Stimulated activated naive CD4-positive, alpha-beta T cell (primary cell): ENCODE measurements around the gene SELENOV.

Experiments
- DNase-seq, 6 experiments: peaks; one replicate each; lab custom pipeline; 2025; lab: John Stamatoyannopoulos, UW

Gene SELENOV

DNA sequence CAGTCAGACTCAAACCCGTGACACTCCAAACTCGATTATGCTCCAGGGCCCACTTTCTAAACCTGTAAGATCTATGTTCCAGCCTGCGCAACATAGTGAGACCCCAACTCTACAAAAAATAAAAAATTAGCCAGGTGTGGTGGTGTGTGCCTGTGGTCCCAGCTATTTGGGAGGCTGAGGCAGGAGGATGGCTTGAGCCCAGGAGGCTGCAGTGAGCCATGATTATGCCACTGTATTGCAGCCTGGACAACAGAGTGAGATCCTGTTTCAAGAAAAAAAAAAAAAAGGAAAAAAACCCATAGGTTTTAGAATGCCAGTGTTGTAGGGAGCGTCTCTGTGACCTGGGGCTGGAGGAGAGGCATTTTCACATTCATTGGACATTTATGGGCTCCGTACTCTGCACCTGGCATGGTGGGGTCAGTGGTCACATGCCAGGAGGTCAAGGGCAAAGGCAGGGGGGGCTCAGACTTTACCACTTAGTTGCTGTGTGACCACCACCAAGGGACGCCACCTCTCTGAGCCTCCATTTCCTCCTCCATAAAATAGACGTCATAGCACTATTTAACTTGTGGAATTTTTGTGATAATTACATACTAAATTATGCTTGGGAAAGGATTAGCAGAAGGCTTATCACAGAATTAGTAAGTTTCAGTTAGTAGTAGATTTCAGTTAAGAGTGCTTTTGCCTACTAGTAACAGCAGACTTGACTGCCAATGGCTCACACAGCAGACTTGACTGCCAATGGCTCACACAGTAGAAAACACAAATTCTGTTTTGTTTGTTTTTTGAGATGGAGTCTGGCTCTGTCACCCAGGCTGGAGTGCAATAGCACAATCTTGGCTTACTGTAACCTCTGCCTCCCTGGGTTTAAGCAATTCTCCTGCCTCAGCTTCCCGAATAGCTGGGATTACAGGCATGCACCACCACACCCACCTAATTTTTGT lies 5.9 kb downstream of the SELENOV start:
- DNase-seq: no peak

DNA sequence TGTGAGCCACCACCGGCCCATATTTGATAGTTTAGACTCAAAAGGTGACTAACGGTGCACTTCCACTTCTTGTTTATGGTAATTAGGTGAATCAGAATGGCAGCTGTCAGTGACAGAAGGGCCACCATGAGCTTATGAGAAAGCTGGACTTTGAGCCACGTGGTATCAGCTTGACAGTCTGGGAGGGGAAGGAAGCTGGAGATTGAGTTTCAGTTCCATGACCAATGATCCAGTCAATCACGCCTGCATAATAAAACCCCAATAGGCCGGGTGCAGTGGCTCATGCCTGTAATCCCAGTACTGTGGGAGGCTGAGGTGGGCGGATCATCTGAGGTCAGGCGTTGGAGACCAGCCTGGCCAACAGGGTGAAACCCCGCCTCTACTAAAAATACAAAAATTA lies 9.6 kb downstream of the SELENOV start:
- no peak for DNase-seq

DNA sequence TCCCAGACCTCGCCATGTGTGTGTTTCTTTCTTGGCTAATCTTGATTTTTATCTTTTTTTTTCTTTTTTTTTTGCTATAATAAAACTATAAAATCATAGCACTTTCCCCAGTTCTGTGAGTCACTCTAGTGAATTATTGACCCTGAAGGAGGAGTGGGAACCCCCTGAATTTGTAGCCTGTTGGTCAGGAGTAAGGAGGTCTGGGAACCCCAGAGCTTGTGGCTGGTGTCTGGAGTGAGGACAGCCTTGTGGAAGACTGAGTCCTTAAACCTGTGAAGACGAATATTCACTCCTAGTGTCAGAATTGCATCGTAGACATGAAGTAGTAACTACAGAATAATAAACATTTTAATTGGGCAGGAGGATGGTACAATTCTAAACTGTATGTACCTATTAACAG lies 10.3 kb downstream of the SELENOV start:
- DNase-seq: no peak

DNA sequence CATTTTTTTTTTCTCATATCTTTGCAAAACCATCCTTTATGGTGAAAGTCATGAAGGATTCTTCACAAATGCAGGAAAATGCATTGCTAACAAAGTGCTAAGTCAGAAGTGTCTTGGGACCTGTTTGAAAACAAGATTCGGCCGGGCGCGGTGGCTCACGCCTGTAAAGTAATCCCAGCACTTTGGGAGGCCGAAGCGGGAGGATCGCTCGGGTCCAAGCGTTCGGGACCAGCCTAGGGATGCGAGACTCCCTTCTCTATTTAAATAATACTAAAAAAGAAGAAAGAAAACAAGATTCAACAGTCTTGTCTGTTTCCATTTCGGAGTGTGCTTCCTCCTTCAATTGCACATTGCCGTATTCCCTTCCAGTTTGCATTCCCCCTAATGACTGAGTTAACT lies 16.9 kb downstream of the SELENOV start:
- DNase-seq: no peak

DNA sequence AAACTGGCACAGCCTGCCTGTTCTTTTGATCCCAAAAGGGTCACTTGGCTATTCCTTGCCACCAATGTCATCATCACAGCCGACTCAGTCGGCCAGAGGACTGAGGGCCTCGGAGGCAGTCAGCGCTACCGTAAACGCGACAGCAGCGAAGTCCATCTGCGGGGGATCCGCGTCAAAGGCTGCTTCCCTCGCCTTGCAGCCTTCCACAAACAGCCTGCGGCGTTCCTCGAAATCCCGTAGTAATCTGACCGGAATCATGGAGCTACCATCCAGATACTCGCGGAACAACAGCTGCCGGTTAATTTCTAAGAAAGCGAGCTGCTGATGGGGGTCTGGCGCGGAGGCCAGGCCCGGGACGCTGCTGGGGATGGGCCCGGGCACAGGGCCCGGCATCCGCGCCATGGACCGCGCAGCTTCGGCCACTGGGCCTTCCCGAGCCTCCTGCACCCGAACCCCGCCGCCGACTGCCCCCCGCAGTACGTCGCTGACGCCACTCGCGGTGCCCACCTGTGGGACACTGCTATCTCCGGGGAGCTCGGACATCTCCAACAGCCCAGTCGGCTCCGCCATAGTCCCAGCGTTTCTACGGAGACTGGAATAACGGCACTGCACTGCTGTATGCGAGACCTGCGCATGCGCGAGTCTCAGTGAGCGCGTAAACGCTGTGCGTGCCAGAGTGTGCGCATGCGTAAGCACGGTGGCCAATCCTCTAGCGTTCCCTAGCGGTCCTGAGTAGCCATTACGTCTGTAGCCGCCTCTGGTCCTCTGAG lies 17.5 kb downstream of the SELENOV start, which contains the start of gene EID2B:
TSS of gene EID2B (minus strand) at position 620 of the 770 bp plus-strand sequence. CDS start at position 570, 50 bp downstream.
- DNase-seq: peak; percentile 81 to 96 (median 92)

DNA sequence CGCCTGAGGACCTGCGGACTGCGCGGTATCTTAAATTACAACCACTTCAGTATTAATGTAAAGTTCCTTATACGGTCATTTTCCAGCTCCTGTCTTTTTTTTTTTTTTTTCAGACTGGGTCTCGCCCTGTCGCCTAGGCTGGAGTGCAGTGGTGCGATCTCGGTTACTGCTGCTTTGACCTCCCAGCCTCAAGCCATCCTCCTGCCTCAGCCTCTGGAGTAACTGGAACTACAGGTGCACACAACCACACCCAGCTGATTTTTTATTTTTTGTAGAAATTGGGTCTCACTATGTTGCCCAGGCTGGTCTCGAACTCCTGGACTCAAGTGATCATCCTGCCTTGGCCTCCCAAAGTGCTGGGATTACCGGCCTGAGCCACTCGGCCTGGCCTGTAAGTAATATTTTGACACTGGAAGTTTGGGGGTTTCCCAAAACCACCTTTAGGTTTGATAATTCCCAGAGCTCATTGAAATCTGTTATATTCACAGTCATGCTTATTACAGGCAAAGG lies 18.1 kb downstream of the SELENOV start:
- no peak for DNase-seq

DNA sequence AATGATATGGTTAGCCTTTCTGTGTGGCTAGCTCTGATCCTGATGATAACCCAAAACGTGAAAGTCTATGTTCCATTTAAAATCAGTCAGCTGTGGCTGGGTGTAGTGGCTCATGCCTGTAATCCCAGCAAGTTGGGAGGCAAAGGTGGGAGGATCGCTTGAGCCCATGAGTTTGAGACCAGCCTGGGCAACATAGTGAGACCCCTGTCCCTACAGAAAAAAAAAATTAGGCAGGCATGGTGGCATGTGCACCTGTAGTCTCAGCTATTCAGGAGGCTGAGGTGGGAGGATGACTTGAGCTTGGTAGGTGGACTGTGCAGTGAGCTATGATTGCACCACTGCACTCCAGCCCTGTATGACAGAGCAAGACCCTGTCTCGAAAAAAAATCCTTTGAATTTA lies 18.9 kb downstream of the SELENOV start:
- DNase-seq: no peak

DNA sequence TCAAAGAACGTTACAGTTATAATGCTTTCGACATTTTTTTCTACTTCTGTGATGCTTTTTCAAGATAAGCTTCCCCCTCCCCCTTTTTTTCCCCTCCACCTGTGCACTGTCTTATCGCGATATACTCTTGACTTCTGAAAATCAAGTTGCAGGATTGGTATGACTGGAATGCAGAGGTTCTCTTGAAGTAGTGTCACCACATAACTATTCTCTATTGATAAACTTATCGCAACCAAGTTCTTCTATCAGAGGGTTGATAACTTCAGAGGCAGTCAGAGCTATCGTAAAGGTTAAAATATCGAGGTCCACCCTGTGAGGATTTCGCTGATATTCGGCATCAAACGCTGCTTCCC lies 24.2 kb downstream of the SELENOV start:
- DNase-seq: no peak

DNA sequence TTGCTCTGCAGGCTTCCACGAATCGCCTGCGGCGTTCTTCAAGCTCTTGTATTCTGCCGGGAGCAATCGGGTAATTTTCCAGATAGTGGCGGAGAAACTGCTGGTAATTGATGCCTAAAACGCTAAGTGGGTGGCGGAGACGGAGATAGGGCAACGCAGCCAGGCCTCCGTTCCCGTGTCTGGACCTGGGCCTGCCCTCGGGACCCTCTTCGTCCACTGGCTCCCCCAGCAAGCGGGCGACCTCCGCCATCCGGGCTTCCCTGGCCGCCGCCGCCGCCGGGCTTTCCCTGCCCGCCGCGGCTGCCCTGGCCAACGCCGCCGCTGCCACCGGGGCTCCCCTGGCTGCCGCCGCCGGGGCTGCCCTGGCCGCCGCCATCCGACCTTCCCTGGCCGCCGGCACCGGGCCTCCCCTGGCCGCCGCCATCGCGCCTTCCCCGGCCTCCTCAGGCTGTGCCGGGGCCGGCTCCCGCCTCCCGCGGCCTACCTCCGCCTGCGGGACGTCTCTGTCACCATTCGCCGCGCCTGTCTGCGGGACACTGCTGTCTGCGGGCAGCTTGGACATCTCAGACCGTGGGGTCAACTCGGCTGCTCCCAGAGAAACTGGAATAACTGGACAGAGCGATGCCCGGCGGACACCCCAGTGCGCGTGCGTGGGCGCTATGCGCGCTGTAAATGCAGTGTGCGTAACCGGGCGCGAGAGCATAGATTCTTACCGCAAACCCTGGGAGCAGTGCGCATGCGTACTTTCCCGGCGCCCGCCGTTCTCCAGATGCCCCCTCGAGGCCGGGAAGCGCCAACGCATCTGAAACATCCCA lies 24.8 kb downstream of the SELENOV start, which contains the start of gene EID2:
TSS of gene EID2 (minus strand) at position 644 of the 815 bp plus-strand sequence. CDS start at position 562, 82 bp downstream.
- DNase-seq: peak; percentile 85 to 96 (median 91)

DNA sequence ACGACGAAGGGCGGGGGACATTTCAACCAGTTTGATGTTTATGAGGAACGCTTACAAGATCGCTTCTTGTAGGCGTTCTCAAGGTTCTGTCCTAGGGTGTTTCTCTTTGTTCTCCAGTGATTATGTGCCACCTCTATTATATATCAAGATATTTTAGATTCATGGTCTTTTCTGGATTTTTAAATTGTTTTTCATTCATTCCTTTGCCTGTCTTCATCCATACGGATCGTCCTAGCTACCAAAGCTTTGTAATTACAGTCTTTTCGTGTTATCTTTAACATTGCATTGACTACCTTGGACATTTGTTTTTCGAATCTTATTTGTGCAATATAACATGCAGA lies 25.4 kb downstream of the SELENOV start:
- DNase-seq: no peak

DNA sequence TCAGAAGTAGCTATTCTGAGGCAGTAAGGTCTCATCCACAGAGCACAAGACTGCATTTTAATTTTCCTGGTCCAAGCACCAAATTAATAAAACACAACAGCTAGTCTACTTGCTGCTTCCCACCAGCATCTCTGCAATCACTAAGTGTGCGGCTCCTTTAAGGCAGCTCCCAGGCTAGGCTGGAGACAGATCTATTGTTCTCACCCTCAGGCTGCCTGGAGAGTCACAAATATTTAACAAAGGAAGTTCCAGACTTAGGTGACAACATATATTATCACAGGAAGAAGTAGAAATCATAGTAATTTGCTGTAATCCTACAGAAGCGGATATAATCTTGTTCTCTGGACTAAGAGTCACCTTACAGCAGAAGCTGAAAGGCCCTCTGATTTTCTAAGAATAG lies 27.3 kb downstream of the SELENOV start:
- DNase-seq: no peak

DNA sequence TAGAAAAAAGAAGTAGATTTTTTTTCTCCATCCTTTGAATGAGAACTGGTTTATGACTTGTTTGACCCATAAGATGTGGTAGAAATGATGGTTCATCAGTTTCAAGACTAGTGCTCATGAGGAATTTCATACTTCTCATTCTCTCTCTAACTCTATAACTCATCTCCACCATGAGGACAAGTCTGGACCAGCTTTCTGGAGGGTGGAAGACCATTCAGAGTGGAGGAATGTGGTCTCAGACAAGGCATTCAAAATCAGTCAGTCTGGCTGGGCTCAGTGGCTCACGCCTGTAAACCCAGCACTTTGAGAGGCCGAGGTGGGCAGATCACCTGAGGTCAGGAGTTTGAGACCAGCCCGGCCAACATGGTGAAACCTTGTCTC lies 28.5 kb downstream of the SELENOV start:
- DNase-seq: no peak

DNA sequence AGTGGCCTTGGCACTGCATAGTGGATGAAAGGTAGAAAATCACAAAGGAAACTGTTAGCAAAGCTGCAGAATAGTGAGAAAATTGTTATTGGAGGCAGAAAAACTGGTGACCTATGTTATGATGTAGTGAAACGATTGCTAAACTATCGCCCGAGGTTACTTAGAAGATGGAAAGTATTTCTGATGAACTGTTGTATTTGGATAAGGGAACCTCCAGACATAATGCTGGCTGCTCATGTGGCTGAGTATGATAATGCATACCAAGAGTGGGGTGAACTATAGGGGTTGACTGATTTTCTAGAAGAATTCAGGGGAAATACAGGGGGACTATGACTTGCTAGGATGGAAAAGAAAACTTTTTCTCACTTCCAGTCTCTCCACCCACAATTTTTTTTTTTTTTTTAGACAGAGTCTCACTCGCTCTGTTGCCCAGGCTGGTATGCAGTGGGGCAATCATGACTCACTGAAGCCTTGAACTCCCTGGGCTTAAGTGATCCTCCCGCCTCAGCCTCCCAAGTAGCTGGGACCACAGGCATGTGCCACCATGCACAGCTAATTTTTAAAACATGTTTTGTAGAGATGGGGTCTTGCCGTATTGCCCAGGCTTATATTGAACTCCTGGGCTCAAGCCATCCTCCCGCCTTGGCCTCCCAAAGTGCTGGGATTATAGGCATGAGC lies 29.4 kb downstream of the SELENOV start:
- DNase-seq: no peak

DNA sequence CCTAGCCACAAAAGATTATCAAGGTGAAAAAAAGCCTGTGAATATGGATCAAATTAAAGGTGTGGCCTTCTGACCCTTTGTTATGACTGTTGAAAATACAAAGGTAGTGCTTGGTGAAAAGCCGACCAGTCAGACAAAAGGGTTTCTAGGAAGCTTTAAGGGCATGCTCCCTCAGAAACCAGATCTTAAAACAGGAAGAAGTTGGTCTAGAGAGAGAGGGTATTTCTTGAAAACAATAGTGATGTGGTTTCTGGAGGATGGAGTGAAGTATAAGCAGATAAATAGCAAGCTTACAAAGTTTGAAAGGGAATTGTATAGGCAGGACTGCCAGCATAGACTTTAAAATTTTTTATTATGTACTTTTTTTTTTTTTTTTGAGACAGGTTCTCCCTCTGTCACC lies 30.0 kb downstream of the SELENOV start:
- DNase-seq: peak in 3 of 6 experiments; percentile 46 to 53 (median 49)

DNA sequence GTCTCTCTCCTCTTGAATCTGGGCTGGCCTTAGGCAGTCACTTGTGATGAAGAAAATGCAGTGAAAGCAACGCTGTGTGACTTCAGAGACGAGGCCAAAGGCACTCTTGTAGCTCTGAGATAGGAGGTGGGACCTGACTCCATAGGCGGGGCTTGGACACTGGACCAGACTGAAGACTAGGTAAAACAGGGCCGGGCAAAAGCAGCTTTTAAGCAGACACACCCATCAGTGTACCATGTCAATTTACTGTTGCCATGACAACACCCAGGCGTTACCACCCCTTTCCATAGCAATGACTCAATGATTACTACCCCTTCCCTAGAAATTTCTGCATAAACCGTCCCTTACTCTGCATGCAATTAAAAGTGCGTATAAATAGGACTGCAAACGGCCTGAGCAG lies 31.7 kb downstream of the SELENOV start:
- no peak for DNase-seq

DNA sequence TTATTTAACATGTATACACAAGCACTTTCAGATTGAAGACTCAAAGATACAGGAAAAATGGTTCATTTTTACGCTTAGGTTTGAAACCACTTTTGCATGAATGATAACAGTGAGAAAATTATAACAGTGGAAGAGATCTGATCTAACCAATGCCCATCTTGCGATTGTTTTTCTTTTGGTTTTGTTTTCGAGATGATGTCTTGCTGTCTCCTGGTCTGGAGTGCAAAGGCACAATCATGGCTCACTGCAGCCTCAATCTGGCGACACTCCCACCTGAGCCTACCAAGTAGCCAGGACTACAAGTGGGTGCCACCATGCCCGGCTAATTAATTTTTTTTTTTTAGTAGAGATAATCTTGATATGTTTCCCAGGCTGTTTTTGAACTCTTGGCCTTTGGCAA lies 35.3 kb downstream of the SELENOV start:
- no peak for DNase-seq

DNA sequence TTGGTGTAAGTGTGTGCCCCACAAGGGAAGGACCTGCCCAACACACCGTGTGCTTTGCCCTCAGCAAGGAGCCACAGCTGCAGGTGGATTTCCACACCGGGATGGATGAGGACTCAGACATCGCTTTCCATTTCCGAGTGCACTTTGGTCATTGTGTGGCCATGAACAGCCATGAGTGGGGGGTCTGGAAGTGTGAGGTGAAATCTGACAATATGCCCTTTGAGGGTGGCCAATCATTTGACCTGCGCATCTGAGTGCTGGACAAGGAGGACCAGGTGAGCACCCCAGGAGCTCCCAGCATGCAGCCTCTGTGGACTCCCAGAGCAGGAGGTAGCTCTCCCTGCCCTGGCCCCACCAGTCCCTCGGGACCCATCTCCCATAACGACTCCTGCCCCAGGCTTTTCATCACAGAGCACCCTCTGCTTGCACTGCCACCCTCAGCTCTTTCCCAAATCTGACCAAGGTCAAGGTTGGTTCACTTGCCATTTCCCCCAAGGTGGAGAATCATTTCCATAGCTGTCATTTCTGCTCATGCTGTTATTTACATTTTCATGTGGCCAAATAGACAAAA lies 38.2 kb downstream of the SELENOV start:
- DNase-seq: no peak

DNA sequence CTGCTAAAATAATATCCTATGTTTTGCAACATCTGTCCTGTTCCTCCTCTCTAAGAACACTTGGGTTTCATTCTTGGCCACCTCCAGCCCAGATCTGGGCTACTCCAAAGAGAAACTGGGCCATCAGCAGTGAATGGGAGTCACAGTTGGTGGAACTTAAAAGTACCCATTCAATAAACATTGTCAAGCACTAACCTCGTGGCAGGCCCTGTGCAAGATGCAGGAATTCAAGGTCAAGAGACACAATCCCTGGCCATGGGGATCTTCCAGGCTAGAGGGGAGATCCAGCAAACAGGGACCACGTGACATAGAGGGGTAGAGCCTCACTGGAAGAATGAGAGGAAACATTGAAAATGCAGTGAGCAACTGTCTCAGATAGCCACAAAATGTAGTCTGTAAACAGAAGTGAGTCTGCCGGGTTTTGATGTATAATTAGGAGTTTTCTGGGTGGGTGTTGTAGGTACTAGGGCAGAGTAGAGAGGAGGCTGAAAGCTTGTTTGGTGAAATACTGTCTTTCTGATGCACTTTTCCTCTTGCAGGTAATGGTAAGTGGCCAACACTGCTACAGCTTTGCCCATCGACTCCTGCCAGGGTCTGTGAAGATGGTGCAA lies 39.9 kb downstream of the SELENOV start:
- DNase-seq: no peak

DNA sequence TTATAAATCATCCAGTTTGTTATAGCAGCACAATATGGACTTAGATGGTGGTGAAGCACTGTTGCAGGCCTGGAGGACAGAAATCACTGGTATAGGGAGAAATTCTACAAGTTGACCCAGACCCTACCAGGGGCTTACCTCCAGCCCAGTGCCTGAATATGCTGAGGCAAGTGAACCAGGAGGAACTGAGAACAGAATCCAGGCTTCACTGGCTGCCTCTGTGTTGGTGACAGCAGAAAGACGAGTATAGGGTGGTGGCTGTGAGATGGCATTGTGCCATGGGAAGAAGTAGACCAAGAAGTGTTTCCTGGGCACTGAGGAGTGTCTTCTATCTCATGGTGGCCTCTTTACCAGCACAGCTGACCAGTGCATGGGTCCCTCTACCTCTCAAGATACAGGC lies 40.9 kb downstream of the SELENOV start:
- no peak for DNase-seq

DNA sequence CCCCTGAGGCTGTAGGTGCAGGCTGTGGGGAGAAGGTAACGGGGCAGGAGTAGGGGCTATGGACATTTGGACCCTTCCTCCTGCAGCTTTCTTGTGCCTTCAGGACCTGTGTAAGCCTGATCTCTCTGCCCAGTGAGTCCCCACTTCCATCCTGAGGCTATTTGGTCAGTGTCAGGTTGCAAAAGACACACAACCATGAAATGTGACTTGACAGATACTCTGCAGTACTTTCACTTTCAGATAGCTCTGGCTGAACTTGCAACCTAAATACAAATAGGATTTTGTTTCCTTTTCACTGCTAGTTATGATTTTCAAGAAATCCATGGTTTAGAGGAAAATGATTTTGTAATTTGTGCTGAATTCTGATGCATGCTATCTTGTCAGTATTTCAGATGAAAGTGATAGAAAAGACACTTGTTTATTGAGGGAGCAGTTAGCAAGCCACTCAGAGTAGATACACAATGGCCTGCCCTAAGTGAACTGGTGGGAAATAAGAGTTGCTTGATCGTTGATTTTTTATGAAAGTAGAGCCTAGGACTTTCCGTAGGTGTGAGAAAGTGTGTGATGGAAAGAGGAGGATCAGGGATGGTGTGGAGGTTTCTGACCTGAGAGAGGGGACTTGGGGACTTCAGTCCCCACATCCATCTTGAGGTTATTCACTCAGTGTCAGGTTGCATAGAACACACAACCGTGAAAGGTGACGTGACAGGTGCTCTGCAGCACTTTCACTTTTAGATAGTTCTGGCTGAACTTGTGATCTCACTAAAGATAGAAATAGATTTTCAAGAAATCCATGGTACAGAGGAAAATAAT lies 43.1 kb downstream of the SELENOV start:
- peak in 3 of 6 experiments; percentile 18 to 61 (median 28) for DNase-seq
